H9 (cell line): ENCODE results near the gene GABPB2. TPM values are rescaled to one million over a fixed set of nuclear protein-coding genes. Genes with fewer than 3 reads are reported as not detected.

Experiments
- DNase-seq: peaks from one replicate; pipeline ENCODE4 v3.0.0-alpha.2; 2017
- H2AFZ ChIP-seq: one replicate; pipeline ENCODE4 v1.6.1; 2013; ENCODE audit warnings: mild to moderate bottlenecking, low read length, control low read depth, moderate library complexity
- H2AK5ac ChIP-seq: 2 replicates; pipeline ENCODE4 v1.6.1; 2013; ENCODE audit warnings: low read length, control low read depth, mixed read lengths; ENCODE audit not compliant: insufficient read length
- H2BK120ac ChIP-seq: one replicate; pipeline ENCODE4 v1.6.1; 2013; ENCODE audit warnings: low read depth, mild to moderate bottlenecking, low read length, control low read depth, inconsistent platforms; ENCODE audit not compliant: poor library complexity, severe bottlenecking
- H2BK12ac ChIP-seq: 2 replicates; pipeline ENCODE4 v1.6.1; 2013; ENCODE audit warnings: low read length, control low read depth, mixed read lengths, low read depth; ENCODE audit not compliant: insufficient read length
- H2BK15ac ChIP-seq: 2 replicates; pipeline ENCODE4 v1.6.1; 2013; ENCODE audit warnings: low read depth, low read length, control low read depth
- H2BK20ac ChIP-seq: one replicate; pipeline ENCODE4 v1.6.1; 2013; ENCODE audit warnings: low read depth, mild to moderate bottlenecking, low read length, control low read depth, inconsistent platforms; ENCODE audit not compliant: poor library complexity, severe bottlenecking
- H2BK5ac ChIP-seq: 2 replicates; pipeline ENCODE4 v1.6.1; 2013; ENCODE audit warnings: low read length, control low read depth, mixed read lengths; ENCODE audit not compliant: insufficient read length
- H3K14ac ChIP-seq: 2 replicates; pipeline ENCODE4 v1.6.1; 2013; ENCODE audit warnings: low read length, control low read depth; ENCODE audit not compliant: insufficient read depth
- H3K18ac ChIP-seq: 2 replicates; pipeline ENCODE4 v1.6.1; 2013; ENCODE audit warnings: low read depth, mild to moderate bottlenecking, mixed read lengths, low read length, control low read depth; ENCODE audit not compliant: insufficient read length
- H3K23ac ChIP-seq: 2 replicates; pipeline ENCODE4 v1.6.1; 2013; ENCODE audit warnings: low read length, control low read depth, mixed read lengths, low read depth; ENCODE audit not compliant: insufficient read length
- H3K23me2 ChIP-seq: 2 replicates; pipeline ENCODE4 v1.6.1; 2013; ENCODE audit warnings: low read depth, mild to moderate bottlenecking, mixed read lengths, low read length, control low read depth; ENCODE audit not compliant: insufficient read length, poor library complexity, severe bottlenecking
- H3K27ac ChIP-seq: 2 replicates; pipeline ENCODE4 v1.5.1; 2013; ENCODE audit warnings: low read length, control low read depth, mixed read lengths, low read depth; ENCODE audit not compliant: insufficient read length
- H3K27me3 ChIP-seq: 2 replicates; pipeline ENCODE4 v1.6.1; 2013; ENCODE audit warnings: low read length, control low read depth, inconsistent platforms; ENCODE audit not compliant: insufficient read depth
- H3K4ac ChIP-seq: 2 replicates; pipeline ENCODE4 v1.6.1; 2013; ENCODE audit warnings: low read depth, mild to moderate bottlenecking, control low read depth, inconsistent platforms, low read length, moderate library complexity
- H3K4me1 ChIP-seq: 2 replicates; pipeline ENCODE4 v1.6.1; 2013; ENCODE audit warnings: low read length, control low read depth, inconsistent platforms; ENCODE audit not compliant: insufficient read depth
- H3K4me2 ChIP-seq: 2 replicates; pipeline ENCODE4 v1.6.1; 2013; ENCODE audit warnings: low read length, control low read depth, mixed read lengths; ENCODE audit not compliant: insufficient read length, insufficient read depth
- H3K56ac ChIP-seq: 2 replicates; pipeline ENCODE4 v1.6.1; 2013; ENCODE audit warnings: low read depth, mild to moderate bottlenecking, mixed read lengths, low read length, control low read depth; ENCODE audit not compliant: insufficient read length
- H3K79me1 ChIP-seq: 2 replicates; pipeline ENCODE4 v1.6.1; 2013; ENCODE audit warnings: low read depth, mild to moderate bottlenecking, moderate library complexity, low read length, control low read depth, inconsistent platforms; ENCODE audit not compliant: insufficient read depth, poor library complexity, severe bottlenecking
- H3K79me2 ChIP-seq: 2 replicates; pipeline ENCODE4 v1.6.1; 2013; ENCODE audit warnings: low read length, control low read depth, inconsistent platforms; ENCODE audit not compliant: insufficient read depth
- H3K9ac ChIP-seq: 2 replicates; pipeline ENCODE4 v1.6.1; 2013; ENCODE audit warnings: low read length, control low read depth, mixed read lengths; ENCODE audit not compliant: insufficient read length; ENCODE audit errors: extremely low read depth
- H3K9me3 ChIP-seq: one replicate; pipeline ENCODE4 v1.6.1; 2013; ENCODE audit warnings: low read depth, low read length, inconsistent platforms; ENCODE audit not compliant: control insufficient read depth
- H3T11ph ChIP-seq: one replicate; pipeline ENCODE4 v1.6.1; 2013; ENCODE audit warnings: mild to moderate bottlenecking, low read length, control low read depth, inconsistent platforms
- H4K20me1 ChIP-seq: one replicate; pipeline ENCODE4 v1.6.1; 2013; ENCODE audit not compliant: control insufficient read depth, insufficient read length, insufficient read depth
- H4K5ac ChIP-seq: 2 replicates; pipeline ENCODE4 v1.6.1; 2013; ENCODE audit warnings: low read depth, mild to moderate bottlenecking, mixed read lengths, low read length, control low read depth; ENCODE audit not compliant: insufficient read length
- H4K8ac ChIP-seq: replicated peaks from 2 replicates; pipeline ENCODE4 v1.6.1; 2013; ENCODE audit warnings: low read length, control low read depth, mixed read lengths, low read depth; ENCODE audit not compliant: insufficient read length
- H4K91ac ChIP-seq: 2 replicates; pipeline ENCODE4 v1.6.1; 2013; ENCODE audit warnings: low read depth, mild to moderate bottlenecking, moderate library complexity, mixed read lengths, low read length, control low read depth; ENCODE audit not compliant: insufficient read length
- H3K27ac Mint-ChIP-seq, 3 experiments: 2 replicates in 2 of 3; 3 replicates in 1 of 3; pipeline ENCODE4 v1.8.0; 2020 to 2021; ENCODE audit warnings: mixed read lengths in 3 of 3, mild to moderate bottlenecking in 1 of 3, moderate library complexity in 1 of 3
- H3K27me3 Mint-ChIP-seq: 2 replicates; pipeline ENCODE4 v1.8.0; 2021; ENCODE audit warnings: low read depth, mild to moderate bottlenecking, moderate library complexity, mixed read lengths
- H3K36me3 Mint-ChIP-seq, 3 experiments: 2 replicates in 2 of 3; 3 replicates in 1 of 3; pipeline ENCODE4 v1.8.0; 2020 to 2021; ENCODE audit warnings: low read depth in 3 of 3, mixed read lengths in 3 of 3; ENCODE audit not compliant: insufficient read depth in 1 of 3
- H3K4me1 Mint-ChIP-seq, 2 experiments: 2 replicates each; pipeline ENCODE4 v1.8.0; 2020; ENCODE audit warnings: mixed read lengths in 2 of 2
- H3K4me3 Mint-ChIP-seq, 2 experiments: 2 replicates in 1 of 2; 3 replicates in 1 of 2; pipeline ENCODE4 v1.8.0; 2020 to 2021; ENCODE audit warnings: mild to moderate bottlenecking in 2 of 2, mixed read lengths in 2 of 2, moderate library complexity in 1 of 2
- H3K9me3 Mint-ChIP-seq, 2 experiments: 2 replicates in 1 of 2; 3 replicates in 1 of 2; pipeline ENCODE4 v1.8.0; 2020; ENCODE audit warnings: mild to moderate bottlenecking in 2 of 2, mixed read lengths in 2 of 2, moderate library complexity in 1 of 2
- WGBS: extraction: QIAGEN DNeasy Blood & Tissue Kit; methylation state at CpG from one replicate; pipeline ENCODE4 v1.1.7; 2013; ENCODE audit warnings: missing lambda C conversion rate, low lambda C conversion rate, mixed read lengths; ENCODE audit not compliant: insufficient read length; ENCODE audit errors: extremely low coverage; 5-methylcytosine and 5-hydroxymethylcytosine counted together
- total RNA-seq: library from RNA; stranded (reverse); gene quantifications from 2 replicates; pipeline ENCODE4 v1.2.1, GENCODE V29; 2021
- TF ChIP-seq, protein P1 (sequence below): fragments of 200-600 bp; sonication (generic); conservative IDR thresholded peaks from 3 replicates; pipeline ENCODE4 v1.8.0; 2021; ENCODE audit warnings: antibody characterized with exemption, mild to moderate bottlenecking

The GABPB2 gene
- total RNA-seq, 1 experiment from 2014 or later, result 4.1 TPM

DNA sequence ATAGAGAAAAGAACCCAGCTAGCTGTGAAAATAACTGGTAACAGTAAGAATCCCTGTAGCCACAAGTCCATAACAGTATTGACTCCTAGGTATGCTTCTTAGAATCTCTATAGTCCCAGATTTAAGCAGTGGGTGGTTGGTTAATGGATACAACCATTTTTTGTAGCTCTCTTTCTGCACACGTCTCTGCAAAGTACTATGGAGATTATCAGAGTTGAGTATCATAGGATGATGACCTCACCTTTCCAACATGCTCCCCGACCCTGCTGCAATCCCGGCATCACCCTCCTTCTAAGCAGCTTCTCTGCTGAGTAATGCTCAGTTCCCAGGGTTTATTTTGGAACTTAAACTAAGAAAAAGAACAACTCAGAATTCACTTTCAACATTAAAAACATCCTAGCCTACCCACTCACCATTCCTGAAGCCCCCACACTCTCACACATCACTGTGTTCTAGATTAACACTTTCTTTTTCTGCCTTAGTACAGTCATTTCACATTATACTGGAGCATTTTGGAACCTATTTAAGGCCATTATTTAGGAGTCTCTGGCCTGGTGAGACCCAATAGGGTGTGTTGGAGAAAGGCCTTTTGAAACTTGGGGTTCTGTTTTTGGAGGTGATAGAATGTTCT is 7.7 kb upstream of the GABPB2 start:
- H3K4ac ChIP-seq, result no peak overlapping the region
- Mint-ChIP-seq H3K4me1 (peaks cover 32 to 37% of the 10 kb centered on the region in 2 experiments), H3K4me3 (peak overlapping the region in 1 of 2 experiments; percentile 98; a peak in 2 of 5 replicates), H3K27ac (peak overlapping the region in 2 of 3 experiments; percentile 59 to 83; a peak in 2 of 7 replicates), H3K27me3 (no peaks in the 10 kb centered on the region), H3K9me3 (no peaks in the 10 kb centered on the region), H3K36me3 (peaks cover 10 to 31% (median 25%) of the 10 kb centered on the region in 3 experiments; a peak in 6 of 7 replicates)
- no peak overlapping the region for H4K91ac ChIP-seq
- H4K20me1 ChIP-seq, result no peaks in the 10 kb centered on the region
- H4K8ac ChIP-seq, result no peak overlapping the region
- H3K56ac ChIP-seq, result no peak overlapping the region
- no peak overlapping the region for H2BK12ac ChIP-seq
- H3K9me3 ChIP-seq, result no peaks in the 10 kb centered on the region
- H2BK20ac ChIP-seq, result no peak overlapping the region
- peaks cover 4% of the 10 kb centered on the region; the same call in 1 of the 2 replicates for H3K4me1 ChIP-seq
- no peak overlapping the region for H2AK5ac ChIP-seq
- H3K14ac ChIP-seq, result no peak overlapping the region
- no peak overlapping the region for H2AFZ ChIP-seq
- H3K27me3 ChIP-seq, result no peaks in the 10 kb centered on the region
- WGBS, result no CpG with 5 or more reads among the region's 3 CpGs
- no peak overlapping the region for H4K5ac ChIP-seq
- peaks cover 20% of the 10 kb centered on the region for H3K23me2 ChIP-seq
- no peak overlapping the region for H3K4me2 ChIP-seq
- TF ChIP-seq, protein P1, sequence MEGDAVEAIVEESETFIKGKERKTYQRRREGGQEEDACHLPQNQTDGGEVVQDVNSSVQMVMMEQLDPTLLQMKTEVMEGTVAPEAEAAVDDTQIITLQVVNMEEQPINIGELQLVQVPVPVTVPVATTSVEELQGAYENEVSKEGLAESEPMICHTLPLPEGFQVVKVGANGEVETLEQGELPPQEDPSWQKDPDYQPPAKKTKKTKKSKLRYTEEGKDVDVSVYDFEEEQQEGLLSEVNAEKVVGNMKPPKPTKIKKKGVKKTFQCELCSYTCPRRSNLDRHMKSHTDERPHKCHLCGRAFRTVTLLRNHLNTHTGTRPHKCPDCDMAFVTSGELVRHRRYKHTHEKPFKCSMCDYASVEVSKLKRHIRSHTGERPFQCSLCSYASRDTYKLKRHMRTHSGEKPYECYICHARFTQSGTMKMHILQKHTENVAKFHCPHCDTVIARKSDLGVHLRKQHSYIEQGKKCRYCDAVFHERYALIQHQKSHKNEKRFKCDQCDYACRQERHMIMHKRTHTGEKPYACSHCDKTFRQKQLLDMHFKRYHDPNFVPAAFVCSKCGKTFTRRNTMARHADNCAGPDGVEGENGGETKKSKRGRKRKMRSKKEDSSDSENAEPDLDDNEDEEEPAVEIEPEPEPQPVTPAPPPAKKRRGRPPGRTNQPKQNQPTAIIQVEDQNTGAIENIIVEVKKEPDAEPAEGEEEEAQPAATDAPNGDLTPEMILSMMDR, result no peak
- H3K18ac ChIP-seq, result no peak overlapping the region
- H2BK15ac ChIP-seq, result no peak overlapping the region
- H3K79me1 ChIP-seq, result peaks cover 3% of the 10 kb centered on the region
- no peak overlapping the region for H3K23ac ChIP-seq
- H3K79me2 ChIP-seq, result peaks cover 24% of the 10 kb centered on the region; the same call in 1 of the 2 replicates
- no peak overlapping the region for H3T11ph ChIP-seq
- no peak for DNase-seq
- H3K9ac ChIP-seq, result no peak overlapping the region
- no peak overlapping the region for H2BK5ac ChIP-seq
- H3K27ac ChIP-seq, result no peak overlapping the region
- H2BK120ac ChIP-seq, result no peak overlapping the region
